GM12878 (cell line): ENCODE measurements around the gene ADGRG7. TPM values are rescaled to one million over a fixed set of nuclear protein-coding genes. Genes with fewer than 3 reads are reported as not detected.
A peak's percentile ranks its signal among the peaks of the same experiment; 100 is the strongest.

Experiments
- ATAC-seq: fragments of 200-7000 bp; cut with Tn5 transposase; 3 replicates; pipeline ENCODE4 v1.9.1; 2020; ENCODE audit warnings: mild to moderate bottlenecking, moderate library complexity
- BruUV-seq: library from RNA; stranded (reverse); fragments of 400-500 nt; replicated peaks from 2 replicates; lab custom pipeline; 2021; lab: Mats Ljungman, UMichigan
- CTCF ChIA-PET: fragments of 300-600 bp; sonication (Branson Sonifier 250); formaldehyde crosslinking; extraction: SDS; loops from one replicate; lab custom pipeline; 2021; ENCODE audit warnings: inconsistent platforms; lab: Yijun Ruan, JAX
- POLR2A ChIA-PET: fragments of 350-600 bp; formaldehyde crosslinking; extraction: SDS; loops from one replicate; lab custom pipeline; 2021; ENCODE audit warnings: inconsistent platforms; lab: Charles Lee
- RAD21 ChIA-PET: fragments of 300-600 bp; sonication (Branson Sonifier 250); formaldehyde crosslinking; loops from one replicate; lab custom pipeline; 2023; ENCODE audit warnings: antibody characterized with exemption; ENCODE audit not compliant: unreplicated experiment; lab: Charles Lee
- SMC1A ChIA-PET: fragments of 300-600 bp; sonication (Branson Sonifier 250); formaldehyde crosslinking; loops from one replicate; lab custom pipeline; 2023; ENCODE audit not compliant: unreplicated experiment, uncharacterized antibody; lab: Charles Lee
- DNase-seq: peaks from one replicate; pipeline ENCODE4 v3.0.0-alpha.2; 2011; ENCODE audit warnings: low read depth, low spot score
- FAIRE-seq: peaks from 3 replicates; lab custom pipeline; 2011; peaks lifted over from hg19 to GRCh38; lab: Jason Lieb, UNC
- H2AFZ ChIP-seq: 2 replicates; pipeline ENCODE4 v1.6.0; 2011; ENCODE audit warnings: low read depth, low read length, control low read depth; ENCODE audit not compliant: control insufficient read depth
- H3K27ac ChIP-seq: 2 replicates; pipeline ENCODE4 v1.5.1; 2011; ENCODE audit warnings: control low read depth; ENCODE audit not compliant: control insufficient read depth, insufficient read depth
- H3K27me3 ChIP-seq, 2 experiments: replicated peaks in 1 of 2; 2 replicates each; pipeline versions ENCODE4 v1.6.0 to v1.6.1; 2011; ENCODE audit warnings: low read length in 1 of 2; ENCODE audit not compliant: control insufficient read depth in 2 of 2, insufficient read depth in 2 of 2
- H3K36me3 ChIP-seq, 2 experiments: 2 replicates each; pipeline ENCODE4 v1.5.1; 2011; ENCODE audit warnings: low read length in 1 of 2; ENCODE audit not compliant: control insufficient read depth in 2 of 2, insufficient read depth in 2 of 2
- H3K4me1 ChIP-seq: 2 replicates; pipeline ENCODE4 v1.6.1; 2011; ENCODE audit warnings: mild to moderate bottlenecking, low read length, moderate library complexity, mixed read lengths; ENCODE audit not compliant: control insufficient read depth, insufficient read depth
- H3K4me2 ChIP-seq: 2 replicates; pipeline ENCODE4 v1.6.0; 2011; ENCODE audit warnings: control low read depth; ENCODE audit not compliant: control insufficient read depth, insufficient read depth
- H3K4me3 ChIP-seq: fragments of 200-600 bp; sonication (generic); 2 replicates; pipeline ENCODE4 v1.5.1; 2016
- H3K79me2 ChIP-seq: 2 replicates; pipeline ENCODE4 v1.6.0; 2011; ENCODE audit warnings: low read length; ENCODE audit not compliant: control insufficient read depth, insufficient read depth
- H3K9ac ChIP-seq: 2 replicates; pipeline ENCODE4 v1.8.0; 2011; ENCODE audit warnings: low read length, control low read depth, mixed read lengths; ENCODE audit not compliant: control insufficient read depth, insufficient read depth
- H3K9me3 ChIP-seq: replicated peaks from 3 replicates; pipeline ENCODE4 v1.5.1; 2011; ENCODE audit warnings: mild to moderate bottlenecking, low read length; ENCODE audit not compliant: control insufficient read depth, insufficient read depth
- H4K20me1 ChIP-seq: 2 replicates; pipeline ENCODE4 v1.6.0; 2011; ENCODE audit not compliant: control insufficient read depth, insufficient read depth
- CBFB ChIP-seq: IDR thresholded peaks from 2 replicates; pipeline ENCODE4 v1.6.1; 2016; ENCODE audit warnings: antibody characterized with exemption, low read depth
- ETV6 ChIP-seq, 2 experiments: fragments of 450-650 bp in 1 of 2; IDR thresholded peaks in 1 of 2; conservative IDR thresholded peaks in 1 of 2; 2 replicates each; pipeline ENCODE4 v1.6.1; 2014; ENCODE audit warnings: antibody characterized with exemption in 1 of 2, borderline replicate concordance in 1 of 2, low read depth in 1 of 2, mild to moderate bottlenecking in 1 of 2, moderate library complexity in 1 of 2
- IKZF1 ChIP-seq: fragments of 450-650 bp; conservative IDR thresholded peaks from 2 replicates; pipeline ENCODE4 v1.6.1; 2017; ENCODE audit warnings: antibody characterized with exemption, mild to moderate bottlenecking
- NFYB ChIP-seq: IDR thresholded peaks from 2 replicates; pipeline ENCODE4 v1.6.1; 2011; ENCODE audit warnings: low read depth, mild to moderate bottlenecking, low read length, improper control_type of control experiment, moderate library complexity; ENCODE audit not compliant: insufficient read depth
- NR2C2 ChIP-seq: IDR thresholded peaks from 2 replicates; pipeline ENCODE4 v1.6.1; 2011; ENCODE audit warnings: borderline replicate concordance, low read depth; ENCODE audit not compliant: control insufficient read depth, insufficient read length
- POU2F2 ChIP-seq: IDR thresholded peaks from 3 replicates; pipeline ENCODE4 v1.6.1; 2011; ENCODE audit warnings: low read depth, mild to moderate bottlenecking, low read length, borderline replicate concordance
- RUNX3 ChIP-seq: IDR thresholded peaks from 2 replicates; pipeline ENCODE4 v1.6.1; 2012; ENCODE audit warnings: low read length, inconsistent platforms
- SMAD1 ChIP-seq: fragments of 450-650 bp; IDR thresholded peaks from 2 replicates; pipeline ENCODE4 v1.6.1; 2018; ENCODE audit warnings: mild to moderate bottlenecking, low read depth; ENCODE audit not compliant: partially characterized antibody
- SRF ChIP-seq, 2 experiments: IDR thresholded peaks; 2 replicates each; pipeline ENCODE4 v1.6.1; 2011; ENCODE audit warnings: low read depth in 2 of 2, low read length in 2 of 2, mild to moderate bottlenecking in 1 of 2, moderate library complexity in 1 of 2
- ZBTB4 ChIP-seq: fragments of 450-650 bp; formaldehyde crosslinking; IDR thresholded peaks from 2 replicates; pipeline ENCODE4 v1.4.0; 2022; ENCODE audit warnings: mild to moderate bottlenecking, moderate library complexity
- WGBS: methylation state at CpG from one replicate; pipeline ENCODE4 v1.1.6; 2016; ENCODE audit warnings: low lambda C conversion rate; ENCODE audit not compliant: insufficient replicate concordance, insufficient coverage; ENCODE audit errors: missing lambda C conversion rate; 5-methylcytosine and 5-hydroxymethylcytosine counted together
- in situ Hi-C: fragments of 300-500 bp; cut with MboI; formaldehyde crosslinking; loops from 9 replicates; pipeline ENCODE4 v1.14.3; 2018; ENCODE audit warnings: mixed read lengths
- intact Hi-C: fragments of 100-400 bp; cut with micrococcal nuclease; formaldehyde crosslinking; loops from one replicate; pipeline ENCODE4 v1.14.2; 2022; ENCODE audit not compliant: unreplicated experiment
- polyA plus RNA-seq, 11 experiments: library from polyadenylated mRNA; depleted of rRNA in 4 of 11; unstranded in 6 of 11; stranded (reverse) in 5 of 11; fragments of >200 nt; fragmentation: Nextera tagmentation in 4 of 11; fragmentation: Illumina TruSeq in 1 of 11; extraction: Ambion mirVana in 4 of 11; extraction: Trizol in 1 of 11; gene quantifications; 1 replicate in 1 of 11; 2 replicates in 10 of 11; pipeline versions ENCODE4 v1.2.1 to v1.2.3, GENCODE V29; 2011 to 2016; ENCODE audit warnings: inconsistent platforms in 2 of 11, missing spikeins in 2 of 11, low read depth in 1 of 11
- total RNA-seq, 4 experiments: library from RNA; depleted of rRNA in 3 of 4; stranded (reverse); fragments of >200 nt in 3 of 4; fragmentation: Illumina TruSeq in 1 of 4; extraction: Trizol in 1 of 4; gene quantifications; 2 replicates each; pipeline versions ENCODE4 v1.2.1 to v1.2.3, GENCODE V29; 2013 to 2021
- TF ChIP-seq, protein P1 (sequence below): IDR thresholded peaks from 2 replicates; pipeline ENCODE4 v1.6.1; 2012; ENCODE audit warnings: mild to moderate bottlenecking, low read depth, low read length

Gene ADGRG7
- total and polyA plus RNA-seq, 10 of the 15 experiments (the other 5 are each of a cell fraction or from before 2014, with no cell fraction given): 0.02 to 0.21 (median 0.14) TPM; not detected in 7

DNA sequence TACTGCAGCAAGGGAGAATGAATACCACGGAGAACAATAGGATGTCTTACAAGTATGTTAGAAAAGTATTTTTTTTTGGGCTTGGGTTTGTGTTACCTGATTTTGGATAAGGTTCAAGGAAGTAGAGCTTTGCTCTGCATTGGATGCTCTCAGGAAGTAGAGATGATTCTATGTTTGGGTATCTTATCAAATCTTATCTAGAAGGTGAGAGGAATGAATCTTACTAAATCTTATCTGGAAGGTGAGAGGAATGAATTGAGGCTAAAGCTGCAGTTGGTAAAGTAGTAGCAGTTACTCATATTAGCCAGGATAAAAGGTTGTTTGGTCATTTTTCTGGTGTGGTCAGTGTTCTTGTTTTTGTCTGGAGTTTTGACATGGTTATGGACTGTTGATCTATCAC, 117.3 kb downstream of the ADGRG7 start (continued):
- TF ChIP-seq SMAD1 (no peak), SRF (IDR thresholded peaks at IDR 0.05; ENCODE audit: low read depth in 2 of 2, low read length in 2 of 2) (no peak), NR2C2 (no peak), ETV6 (conservative IDR thresholded peaks at IDR 0.05 in 1 of 2, IDR thresholded peaks at IDR 0.05 in 1 of 2; ENCODE audit: borderline replicate concordance in 1 of 2, low read depth in 1 of 2) (no peak)

DNA sequence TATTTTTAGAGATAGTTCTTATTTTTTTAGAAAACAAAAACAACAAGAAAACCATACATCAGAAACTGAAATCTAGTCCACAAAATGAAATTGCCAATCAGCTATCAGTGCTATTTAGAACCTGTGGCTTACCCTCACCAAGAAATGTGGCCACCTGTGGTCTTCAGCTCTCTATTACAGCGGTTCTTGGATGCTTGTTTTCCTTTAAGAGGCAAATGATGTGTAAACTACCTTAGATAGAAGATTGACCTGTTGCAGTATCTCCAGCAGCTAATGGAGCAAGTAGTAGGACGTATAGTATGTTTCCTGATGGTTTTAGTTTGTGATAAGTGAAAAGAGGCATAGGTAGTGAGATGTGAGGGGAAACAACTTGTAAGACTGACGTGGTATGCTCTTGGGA, 121.1 kb downstream of the ADGRG7 start:
- Histone ChIP-seq H3K4me1 (no peaks in the 10 kb centered on the region; the same call in 1 of the 2 replicates), H3K27ac (no peak overlapping the region), H4K20me1 (no peaks in the 10 kb centered on the region), H3K36me3 (peaks cover 7 to 16% of the 10 kb centered on the region in 2 experiments; a peak in 3 of 4 replicates), H3K9me3 (no peaks in the 10 kb centered on the region), H3K4me3 (no peak overlapping the region), H2AFZ (no peak overlapping the region), H3K9ac (no peak overlapping the region), H3K79me2 (peaks cover 8% of the 10 kb centered on the region), H3K27me3 (no peaks in the 10 kb centered on the region), H3K4me2 (no peak overlapping the region)
- no peak for FAIRE-seq
- RAD21 ChIA-PET: interaction anchor here (0.5 to 1.0 kb wide), 4 partner anchors 11 to 954 kb away, joined by 3 to 4 read pairs (median 3); no protein-coding TSS in a partner anchor
- TSS peak; percentile 10 for BruUV-seq
- CTCF ChIA-PET: interaction anchor here (1.4 to 1.5 kb wide), 2 partner anchors 12 to 268 kb away, joined by 3 to 6 read pairs; no protein-coding TSS in a partner anchor
- POLR2A ChIA-PET: interaction anchor here (1.1 kb wide), 1 partner anchor 24 kb away, joined by 3 read pairs; no protein-coding TSS in a partner anchor
- SMC1A ChIA-PET: interaction anchor here (1.4 to 2.9 kb wide), 3 partner anchors 10 to 16 kb away, joined by 4 to 14 read pairs (median 9); no protein-coding TSS in a partner anchor
- in situ Hi-C loops (no loop called here), intact Hi-C loops (no loop called here)
- peak; percentile 9 for DNase-seq
- ATAC-seq: peak; percentile 53
- WGBS: 45% methylated on average over 3 of the region's 3 CpGs
- no peak for TF ChIP-seq ZBTB4
- TF ChIP-seq POU2F2: no peak
- TF ChIP-seq IKZF1: no peak
- no peak for TF ChIP-seq CBFB
- TF ChIP-seq RUNX3: peak; percentile 55; the same call in 1 of the 2 replicates
- TF ChIP-seq NFYB: peak; percentile 48; the same call in 1 of the 2 replicates
- TF ChIP-seq, protein P1, sequence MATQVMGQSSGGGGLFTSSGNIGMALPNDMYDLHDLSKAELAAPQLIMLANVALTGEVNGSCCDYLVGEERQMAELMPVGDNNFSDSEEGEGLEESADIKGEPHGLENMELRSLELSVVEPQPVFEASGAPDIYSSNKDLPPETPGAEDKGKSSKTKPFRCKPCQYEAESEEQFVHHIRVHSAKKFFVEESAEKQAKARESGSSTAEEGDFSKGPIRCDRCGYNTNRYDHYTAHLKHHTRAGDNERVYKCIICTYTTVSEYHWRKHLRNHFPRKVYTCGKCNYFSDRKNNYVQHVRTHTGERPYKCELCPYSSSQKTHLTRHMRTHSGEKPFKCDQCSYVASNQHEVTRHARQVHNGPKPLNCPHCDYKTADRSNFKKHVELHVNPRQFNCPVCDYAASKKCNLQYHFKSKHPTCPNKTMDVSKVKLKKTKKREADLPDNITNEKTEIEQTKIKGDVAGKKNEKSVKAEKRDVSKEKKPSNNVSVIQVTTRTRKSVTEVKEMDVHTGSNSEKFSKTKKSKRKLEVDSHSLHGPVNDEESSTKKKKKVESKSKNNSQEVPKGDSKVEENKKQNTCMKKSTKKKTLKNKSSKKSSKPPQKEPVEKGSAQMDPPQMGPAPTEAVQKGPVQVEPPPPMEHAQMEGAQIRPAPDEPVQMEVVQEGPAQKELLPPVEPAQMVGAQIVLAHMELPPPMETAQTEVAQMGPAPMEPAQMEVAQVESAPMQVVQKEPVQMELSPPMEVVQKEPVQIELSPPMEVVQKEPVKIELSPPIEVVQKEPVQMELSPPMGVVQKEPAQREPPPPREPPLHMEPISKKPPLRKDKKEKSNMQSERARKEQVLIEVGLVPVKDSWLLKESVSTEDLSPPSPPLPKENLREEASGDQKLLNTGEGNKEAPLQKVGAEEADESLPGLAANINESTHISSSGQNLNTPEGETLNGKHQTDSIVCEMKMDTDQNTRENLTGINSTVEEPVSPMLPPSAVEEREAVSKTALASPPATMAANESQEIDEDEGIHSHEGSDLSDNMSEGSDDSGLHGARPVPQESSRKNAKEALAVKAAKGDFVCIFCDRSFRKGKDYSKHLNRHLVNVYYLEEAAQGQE: no peak
